ENCODE data around the gene YIF1A. TPM values are rescaled to one million over a fixed set of nuclear protein-coding genes. Genes with fewer than 3 reads are reported as not detected.
A peak's percentile ranks its signal among the peaks of the same experiment; 100 is the strongest.

The YIF1A gene
- total RNA-seq, 1 experiment from 2014 or later = 54.7 TPM

GRCh38 chr11:66326261-66327111 lies 37.5 kb upstream of the YIF1A start:
- Histone ChIP-seq H3K9ac (ENCODE audit: low read length) (peak overlapping the region; percentile 56; the same call in 1 of the 2 replicates), H3K9me2 (ENCODE audit: insufficient read depth) (no peaks in the 10 kb centered on the region), H4K20me1 (ENCODE audit: insufficient read depth) (no peaks in the 10 kb centered on the region), H3K27me3 (ENCODE audit: insufficient read depth, low read length) (no peaks in the 10 kb centered on the region), H3K4me3 (replicated peaks in 1 of 2; ENCODE audit: low read depth in 1 of 2, low read length in 2 of 2) (no peak overlapping the region), H2AFZ (ENCODE audit: low read depth, low read length, poor library complexity, severe bottlenecking) (no peak overlapping the region), H3K9me3 (ENCODE audit: control insufficient read depth in 1 of 2, insufficient read depth in 1 of 2, low read depth in 1 of 2, low read length in 2 of 2) (no peaks in the 10 kb centered on the region), H3K79me2 (ENCODE audit: insufficient read depth, low read length) (no peaks in the 10 kb centered on the region), H3K4me1 (ENCODE audit: control insufficient read depth in 1 of 2, insufficient read depth in 2 of 2, low read length in 2 of 2) (peaks cover 17 to 57% of the 10 kb centered on the region in 2 experiments), H3K36me3 (ENCODE audit: control insufficient read depth in 1 of 2, insufficient read depth in 2 of 2, low read length in 2 of 2) (no peaks in the 10 kb centered on the region), H3K27ac (ENCODE audit: low read depth, low read length) (peak overlapping the region; percentile 3; the same call in 1 of the 2 replicates), H3K4me2 (ENCODE audit: low read length) (peak overlapping the region; percentile 73)
- ChIA-PET CTCF (interaction anchor here (1.0 kb wide), 1 partner anchor 14 kb away, joined by 18 read pairs; no protein-coding TSS in a partner anchor), POLR2A (interaction anchor here (1.4 kb wide), 1 partner anchor 14 kb away, joined by 4 read pairs; no protein-coding TSS in a partner anchor), RAD21 (ENCODE audit: low non-redundant PET in 1 of 2, low total read pairs in 2 of 2, uncharacterized antibody in 2 of 2, unreplicated experiment in 2 of 2) (interaction anchor here in 1 of 2 experiments (0.8 kb wide), 1 partner anchor 14 kb away, joined by 5 read pairs; no protein-coding TSS in a partner anchor)
- DNase-seq (ENCODE audit: low read depth, low spot score) (no peak), ATAC-seq (no peak)
- no TSS peak for BruUV-seq (replicated peaks)
- intact Hi-C loops (cut with micrococcal nuclease) = no loop called here
- TF ChIP-seq EZH2 (IDR thresholded peaks at IDR 0.05) (no peak), CBX3 (IDR thresholded peaks at IDR 0.05; ENCODE audit: low read depth) (no peak), SRF (IDR thresholded peaks at IDR 0.05; ENCODE audit: low read depth) (no peak), CTCF (IDR thresholded peaks at IDR 0.05 in 2 of 3, conservative IDR thresholded peaks at IDR 0.05 in 1 of 3; ENCODE audit: borderline replicate concordance in 1 of 3, insufficient read depth in 1 of 3, low read depth in 2 of 3, low read length in 2 of 3) (no peak), ZBTB33 (IDR thresholded peaks at IDR 0.05; ENCODE audit: extremely low read depth, insufficient replicate concordance, low read length) (no peak), RAD21 (IDR thresholded peaks at IDR 0.05; ENCODE audit: low read depth) (no peak)

Measured in HCT116 (cell line).